Stomach (tissue), 9 donors: ENCODE results near the gene SCFD2. TPM values are rescaled to one million over a fixed set of nuclear protein-coding genes. Genes with fewer than 3 reads are reported as not detected.
"Not testable (repeated sequence)": the region's sequence is repeated elsewhere in the genome, so short reads cannot be mapped to it uniquely, and the experiment has no call there.

Experiments
- DNase-seq, 2 donors: peaks; one replicate each; pipeline versions ENCODE4 v3.0.0 to v3.0.0-alpha.2; 2013 to 2019
- H3K27ac ChIP-seq, 5 donors: fragments of 200-600 bp in 4 of 5; sonication (generic) in 4 of 5; one replicate each; pipeline ENCODE4 v1.5.1; 2013 to 2019; ENCODE audit warnings: mild to moderate bottlenecking in 1 of 5, moderate library complexity in 1 of 5
- H3K27me3 ChIP-seq, 3 donors: fragments of 200-600 bp; sonication (generic); one replicate each; pipeline ENCODE4 v1.5.1; 2017 to 2019; ENCODE audit warnings: mixed run types in 1 of 3
- H3K36me3 ChIP-seq, 4 donors: fragments of 200-600 bp; sonication (generic); 1 replicate in 3 of 4; 2 replicates in 1 of 4; pipeline ENCODE4 v1.5.1; 2016 to 2019
- H3K4me1 ChIP-seq, 4 donors: fragments of 200-600 bp; sonication (generic); one replicate each; pipeline ENCODE4 v1.5.1; 2016 to 2019
- H3K4me3 ChIP-seq, 4 donors: fragments of 200-600 bp; sonication (generic) in 3 of 4; one replicate each; pipeline ENCODE4 v1.5.1; 2016 to 2019; ENCODE audit warnings: mild to moderate bottlenecking in 1 of 4
- H3K9me3 ChIP-seq, 4 donors: fragments of 200-600 bp; sonication (generic); one replicate each; pipeline ENCODE4 v1.5.1; 2016 to 2019
- EP300 ChIP-seq: sonication (generic); formaldehyde crosslinking; IDR thresholded peaks from one replicate; pipeline ENCODE4 v1.6.1; 2017; ENCODE audit warnings: antibody characterized with exemption
- POLR2A ChIP-seq, 4 donors: fragments of 450-650 bp; IDR thresholded peaks; one replicate each; pipeline ENCODE4 v1.6.1; 2016; ENCODE audit warnings: antibody characterized with exemption in 4 of 4, control low read depth in 2 of 4, mild to moderate bottlenecking in 1 of 4, moderate library complexity in 1 of 4
- POLR2AphosphoS5 ChIP-seq, 3 donors: sonication (generic); formaldehyde crosslinking; IDR thresholded peaks; one replicate each; pipeline ENCODE4 v1.6.1; 2016; ENCODE audit warnings: antibody characterized with exemption in 3 of 3
- WGBS, 5 donors: extraction: QIAGEN DNeasy Blood & Tissue Kit in 3 of 5; methylation state at CpG; one replicate each; pipeline versions ENCODE4 v1.1.5 to v1.1.7; 2013 to 2018; 5-methylcytosine and 5-hydroxymethylcytosine counted together
- intact Hi-C: fragments of 100-400 bp; cut with DNase I; formaldehyde crosslinking; loops from one replicate; pipeline ENCODE4 v1.15.1; 2023; ENCODE audit warnings: low total_unique reads
- polyA plus RNA-seq, 3 donors: library from polyadenylated mRNA; stranded (reverse); fragments of 200-250 nt; gene quantifications; one replicate each; pipeline ENCODE4 v1.2.3, GENCODE V29; 2013
- total RNA-seq, 5 donors: library from RNA; depleted of rRNA; stranded (reverse); fragments of >200 nt; gene quantifications; one replicate each; pipeline versions ENCODE4 v1.1.0 to v1.2.3, GENCODE V29; 2014 to 2016
- TF ChIP-seq, protein P1 (sequence below), 7 experiments: fragments of 450-650 bp in 4 of 7; fragments of 200-600 bp in 3 of 7; sonication (generic) in 3 of 7; IDR thresholded peaks; one replicate each; pipeline ENCODE4 v1.5.1; 2016 to 2019; ENCODE audit warnings: antibody characterized with exemption in 7 of 7, control low read depth in 2 of 7, mild to moderate bottlenecking in 1 of 7
- donor health status: healthy with polysubstance abuse.
- donor health status: Bipolar disorder and iron deficiency.
- donor health status: healthy.

Gene SCFD2
- total and polyA plus RNA-seq, 8 donors, result 2.9 to 40.2 (median 11.1) TPM

- TF ChIP-seq, protein P1, sequence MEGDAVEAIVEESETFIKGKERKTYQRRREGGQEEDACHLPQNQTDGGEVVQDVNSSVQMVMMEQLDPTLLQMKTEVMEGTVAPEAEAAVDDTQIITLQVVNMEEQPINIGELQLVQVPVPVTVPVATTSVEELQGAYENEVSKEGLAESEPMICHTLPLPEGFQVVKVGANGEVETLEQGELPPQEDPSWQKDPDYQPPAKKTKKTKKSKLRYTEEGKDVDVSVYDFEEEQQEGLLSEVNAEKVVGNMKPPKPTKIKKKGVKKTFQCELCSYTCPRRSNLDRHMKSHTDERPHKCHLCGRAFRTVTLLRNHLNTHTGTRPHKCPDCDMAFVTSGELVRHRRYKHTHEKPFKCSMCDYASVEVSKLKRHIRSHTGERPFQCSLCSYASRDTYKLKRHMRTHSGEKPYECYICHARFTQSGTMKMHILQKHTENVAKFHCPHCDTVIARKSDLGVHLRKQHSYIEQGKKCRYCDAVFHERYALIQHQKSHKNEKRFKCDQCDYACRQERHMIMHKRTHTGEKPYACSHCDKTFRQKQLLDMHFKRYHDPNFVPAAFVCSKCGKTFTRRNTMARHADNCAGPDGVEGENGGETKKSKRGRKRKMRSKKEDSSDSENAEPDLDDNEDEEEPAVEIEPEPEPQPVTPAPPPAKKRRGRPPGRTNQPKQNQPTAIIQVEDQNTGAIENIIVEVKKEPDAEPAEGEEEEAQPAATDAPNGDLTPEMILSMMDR (IDR thresholded peaks at IDR 0.05), result no peak
- no peak for TF ChIP-seq POLR2AphosphoS5 (IDR thresholded peaks at IDR 0.05)
- TF ChIP-seq POLR2A (IDR thresholded peaks at IDR 0.05), result no peak
- no peak for TF ChIP-seq EP300
- intact Hi-C loops, result no loop called here
- Histone ChIP-seq H3K27ac (peak overlapping the region in 4 of 5 donors; percentile 61 to 79 (median 65)), H3K9me3 (no peaks in the 10 kb centered on the region), H3K4me1 (peaks cover 7 to 27% (median 11%) of the 10 kb centered on the region in 4 donors), H3K27me3 (no peaks in the 10 kb centered on the region), H3K4me3 (no peak overlapping the region), H3K36me3 (no peaks in the 10 kb centered on the region)
- WGBS, 5 donors, result 86 to 90% (median 88%) methylated on average over 5 of the region's 5 CpGs
- DNase-seq, result no peak
Measured at GRCh38 chr4:52995360-52996030, 370.4 kb downstream of the SCFD2 start.

DNA sequence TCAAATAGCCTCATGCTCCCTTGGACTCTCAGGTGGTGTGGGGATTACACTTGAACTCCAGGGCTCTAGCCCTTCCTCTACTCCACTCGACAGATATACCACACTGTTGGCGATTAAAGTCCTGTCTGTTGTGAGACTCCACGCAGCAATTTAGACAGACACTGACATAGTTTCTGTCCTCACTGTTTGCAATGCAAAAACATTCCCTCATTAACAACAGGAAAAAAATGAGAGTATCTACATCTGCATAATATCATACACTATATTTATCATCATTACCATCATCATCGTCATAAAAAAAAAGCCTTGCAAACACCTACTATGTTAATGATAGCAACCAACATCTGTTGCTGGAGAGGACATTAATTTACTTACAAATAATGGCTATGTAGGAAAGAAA, 371.3 kb downstream of the SCFD2 start:
- H3K27ac ChIP-seq, result no peak overlapping the region

GRCh38 chr4:52993771-52994170, 372.1 kb downstream of the SCFD2 start:
- peaks cover 7 to 27% (median 11%) of the 10 kb centered on the region in 4 donors for H3K4me1 ChIP-seq
- intact Hi-C loops, result no loop called here
- no peaks in the 10 kb centered on the region for H3K36me3 ChIP-seq
- peak overlapping the region in 1 of 5 donors; percentile 19 for H3K27ac ChIP-seq
- DNase-seq, result peak in 1 of 2 donors; percentile 20
- no peak overlapping the region for H3K4me3 ChIP-seq
- WGBS, 5 donors, result 86 to 97% (median 88%) methylated on average over 6 of the region's 6 CpGs
- no peaks in the 10 kb centered on the region for H3K9me3 ChIP-seq
- TF ChIP-seq POLR2AphosphoS5 (IDR thresholded peaks at IDR 0.05) (no peak), POLR2A (IDR thresholded peaks at IDR 0.05) (no peak), EP300 (no peak)
- TF ChIP-seq, protein P1 (IDR thresholded peaks at IDR 0.05), result no peak
- H3K27me3 ChIP-seq, result no peaks in the 10 kb centered on the region

More for the DNA sequence above, 371.3 kb downstream of the SCFD2 start:
- no peaks in the 10 kb centered on the region for H3K27me3 ChIP-seq
- H3K4me1 ChIP-seq, result peaks cover 7 to 27% (median 11%) of the 10 kb centered on the region in 4 donors
- no peaks in the 10 kb centered on the region for H3K36me3 ChIP-seq
- no peak overlapping the region for H3K4me3 ChIP-seq
- TF ChIP-seq EP300, result no peak
- TF ChIP-seq POLR2AphosphoS5 (IDR thresholded peaks at IDR 0.05), result no peak
- TF ChIP-seq POLR2A (IDR thresholded peaks at IDR 0.05), result no peak
- TF ChIP-seq, protein P1 (IDR thresholded peaks at IDR 0.05), result no peak
- 93 to 97% (median 97%) methylated on average over 4 of the region's 4 CpGs for WGBS, 5 donors
- DNase-seq, result no peak
- H3K9me3 ChIP-seq, result no peaks in the 10 kb centered on the region
- intact Hi-C loops, result no loop called here

DNA sequence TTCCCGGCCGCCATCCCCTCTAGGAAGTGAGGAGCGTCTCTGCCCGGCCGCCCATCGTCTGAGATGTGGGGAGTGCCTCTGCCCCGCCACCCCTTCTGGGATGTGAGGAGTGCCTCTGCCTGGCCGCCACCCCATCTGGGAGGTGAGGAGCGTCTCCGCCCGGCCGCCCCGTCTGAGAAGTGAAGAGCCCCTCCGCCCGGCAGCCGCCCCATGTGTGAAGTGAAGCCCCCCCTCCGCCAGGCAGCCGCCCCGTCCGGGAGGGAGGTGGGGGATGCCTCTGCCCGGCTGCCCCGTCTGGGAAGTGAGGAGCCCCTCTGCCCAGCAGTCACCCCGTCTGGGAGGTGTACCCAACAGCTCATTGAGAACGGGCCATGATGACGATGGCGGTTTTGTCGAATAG, 373.3 kb downstream of the SCFD2 start:
- H3K27ac ChIP-seq, H3K4me3 ChIP-seq, H3K36me3 ChIP-seq, DNase-seq, intact Hi-C loops, H3K9me3 ChIP-seq, H3K27me3 ChIP-seq: not testable (repeated sequence)
- H3K4me1 ChIP-seq, result peaks cover 7 to 27% (median 9%) of the 10 kb centered on the region in 4 donors
- WGBS, 5 donors, result 94 to 96% (median 95%) methylated on average over 11 to 27 of the region's 27 CpGs

DNA sequence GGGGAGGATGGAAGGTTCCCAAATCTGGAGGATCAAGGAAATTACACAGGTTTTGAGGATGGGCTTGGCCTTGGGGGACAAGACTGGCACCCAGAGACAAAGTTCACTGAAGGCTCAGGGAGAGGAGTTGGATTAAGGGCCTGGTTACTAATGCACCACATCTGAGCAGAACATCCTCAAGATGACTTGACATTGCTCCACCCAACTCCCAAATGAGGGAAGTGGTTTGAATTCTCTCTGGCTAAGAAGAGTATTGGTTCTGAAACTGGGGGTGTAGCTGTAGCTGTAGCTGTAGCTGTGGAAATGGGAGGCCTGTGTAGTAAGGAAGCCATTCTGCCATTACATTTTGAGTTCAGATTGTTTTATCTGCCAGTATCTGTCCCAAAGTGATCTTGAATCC, 374.4 kb downstream of the SCFD2 start:
- H3K4me3 ChIP-seq, result no peak overlapping the region
- DNase-seq, result no peak
- H3K4me1 ChIP-seq, result peaks cover 0 to 20% (median 0%) of the 10 kb centered on the region in 4 donors
- no peak overlapping the region for H3K27ac ChIP-seq
- intact Hi-C loops, result no loop called here
- no peaks in the 10 kb centered on the region for H3K36me3 ChIP-seq
- H3K9me3 ChIP-seq, result no peaks in the 10 kb centered on the region
- TF ChIP-seq POLR2AphosphoS5 (IDR thresholded peaks at IDR 0.05), result no peak
- TF ChIP-seq POLR2A (IDR thresholded peaks at IDR 0.05), result no peak
- TF ChIP-seq EP300, result no peak
- TF ChIP-seq, protein P1 (IDR thresholded peaks at IDR 0.05), result no peak
- H3K27me3 ChIP-seq, result no peaks in the 10 kb centered on the region
